GM19099 (cell line): ENCODE measurements around the gene TCL1B.

Experiments used
- POLR2A ChIP-seq: IDR thresholded peaks from 3 replicates; pipeline ENCODE4 v1.6.1; 2011; ENCODE audit warnings: low read depth; ENCODE audit not compliant: insufficient read length; ENCODE audit errors: extremely low read depth

Gene TCL1B

DNA sequence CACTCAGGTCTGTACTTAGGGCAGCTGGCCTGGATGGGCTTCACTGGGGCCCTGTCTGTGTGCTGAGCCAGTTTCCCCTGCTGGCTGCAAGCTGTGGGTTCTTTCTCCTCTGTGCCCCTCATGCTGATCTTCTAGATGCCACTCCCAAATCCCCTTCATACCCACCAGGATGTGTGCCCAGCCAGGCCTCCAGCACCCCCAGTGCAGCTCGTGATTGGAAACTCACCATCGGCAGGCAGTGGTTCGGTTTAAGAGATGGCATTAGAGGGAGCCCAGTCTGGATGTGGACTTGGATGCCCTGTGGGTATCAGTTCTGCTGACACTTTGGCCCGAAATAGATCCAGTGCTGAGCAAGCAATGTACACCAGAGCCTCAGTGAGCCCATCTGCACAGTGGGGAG lies 5.9 kb downstream of the TCL1B start:
- TF ChIP-seq POLR2A = no peak

DNA sequence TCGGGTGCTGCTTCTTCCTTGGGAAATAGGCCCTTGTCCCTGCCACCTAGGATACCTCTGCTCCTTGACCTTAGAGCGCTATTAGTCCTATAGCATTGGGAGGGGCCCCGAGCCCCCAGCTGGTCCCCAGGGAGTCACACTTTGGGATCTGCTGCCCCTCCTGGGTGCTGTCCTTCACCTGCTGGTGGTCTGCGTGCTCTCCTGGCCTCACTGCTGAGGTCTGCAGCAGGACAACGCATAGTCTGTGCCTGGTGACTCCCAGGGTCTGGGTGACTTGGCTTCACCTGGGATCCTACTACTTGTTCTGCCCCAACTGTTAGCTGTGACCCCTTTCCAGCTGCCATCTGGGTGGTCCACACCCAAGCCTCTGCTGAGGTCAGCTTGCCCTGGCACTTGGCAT lies 8.8 kb downstream of the TCL1B start:
- TF ChIP-seq POLR2A = no peak

DNA sequence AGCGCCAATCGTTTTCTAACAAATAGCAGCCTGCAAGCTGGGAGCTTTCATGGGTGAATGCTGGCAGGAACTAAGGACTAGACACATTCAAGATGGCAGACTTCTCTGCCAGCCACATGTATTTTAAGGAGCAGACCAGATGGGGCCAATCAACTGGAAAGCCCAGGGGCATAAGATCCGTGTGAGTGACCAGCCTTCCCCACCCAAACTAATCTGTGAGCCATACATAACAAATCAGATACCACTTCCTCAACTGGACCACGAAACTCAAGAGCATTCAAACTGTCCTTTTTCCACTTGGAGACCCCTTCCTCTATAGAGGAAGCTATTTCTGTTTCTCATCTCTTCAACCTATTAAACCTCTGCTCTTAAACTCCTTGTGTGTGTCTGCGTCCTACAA lies 9.7 kb downstream of the TCL1B start:
- TF ChIP-seq POLR2A = no peak

DNA sequence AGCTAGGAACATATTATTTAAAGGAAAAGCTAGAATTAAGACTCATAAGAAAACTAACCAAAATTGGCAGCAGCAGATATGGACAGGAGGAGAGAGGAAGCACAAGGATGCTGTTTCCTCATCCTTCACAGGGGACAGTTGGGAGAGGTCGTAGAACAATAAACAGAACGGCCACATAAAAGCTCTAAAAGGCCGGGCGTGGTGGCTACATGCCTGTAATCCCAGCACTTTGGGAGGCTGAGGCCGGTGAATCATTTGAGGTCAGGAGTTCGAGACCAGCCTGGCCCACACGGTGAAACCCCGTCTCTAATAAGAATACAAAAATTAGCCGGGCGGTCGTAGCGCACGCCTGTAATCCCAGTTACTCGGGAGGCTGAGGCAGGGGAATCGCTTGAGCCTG lies 10.5 kb downstream of the TCL1B start:
- TF ChIP-seq POLR2A = no peak

DNA sequence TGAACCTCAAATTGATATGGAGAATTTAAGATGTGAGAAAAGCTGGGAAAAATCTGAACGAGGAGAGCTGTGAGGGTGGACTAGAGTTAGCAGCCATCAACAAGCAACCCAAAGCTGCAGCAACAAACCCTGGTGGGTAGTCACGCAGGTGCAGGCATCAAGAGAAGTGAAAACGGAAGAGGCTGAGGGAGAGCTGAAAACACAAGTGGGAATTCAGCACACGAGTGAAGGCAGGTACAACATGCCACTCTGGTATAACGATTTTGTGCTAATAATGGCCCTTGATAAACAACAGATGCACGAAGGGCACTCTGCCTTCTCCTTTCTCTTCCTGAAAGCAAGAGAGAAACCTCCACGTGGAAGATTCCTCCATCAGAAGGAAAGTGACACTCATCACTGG lies 11.5 kb downstream of the TCL1B start:
- peak; percentile 37 for TF ChIP-seq POLR2A

GRCh38 chr14:95698287-95698686 lies 12.1 kb downstream of the TCL1B start:
- no peak for TF ChIP-seq POLR2A

GRCh38 chr14:95699412-95699811 lies 13.2 kb downstream of the TCL1B start:
- no peak for TF ChIP-seq POLR2A

DNA sequence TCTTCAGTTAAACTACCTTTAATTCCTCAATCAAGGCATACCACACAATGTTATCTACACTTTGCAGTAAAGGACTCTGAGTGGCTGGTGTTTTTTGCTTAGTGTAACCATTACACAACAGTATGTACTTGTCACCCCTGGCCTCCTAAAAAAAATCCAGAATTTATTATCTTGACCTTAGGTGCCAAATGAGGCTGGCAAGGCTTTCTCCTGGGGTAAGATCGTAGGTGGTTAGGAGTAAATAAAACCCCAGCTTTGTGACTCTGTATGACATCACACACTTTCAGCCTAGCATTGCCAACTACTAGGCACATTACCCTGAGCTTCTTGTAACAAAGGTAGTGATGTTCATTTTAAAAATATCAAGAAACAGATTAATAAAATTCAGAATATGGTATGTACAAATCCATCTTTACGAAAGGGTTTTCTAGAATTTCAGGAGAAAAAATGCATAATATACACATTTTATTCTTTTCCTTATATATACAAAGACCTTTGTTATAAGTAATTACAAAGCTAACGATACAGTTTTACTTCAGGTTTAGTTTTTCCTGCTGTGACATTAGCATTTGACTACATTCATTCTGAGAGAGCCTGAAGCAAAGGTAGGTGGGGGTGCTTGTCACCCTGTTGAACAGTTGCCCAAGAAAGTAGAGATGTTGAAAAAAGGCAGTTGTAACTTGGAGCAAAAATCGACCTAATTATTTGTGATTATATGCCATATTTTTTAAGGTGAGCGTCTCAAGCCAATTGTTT lies 14.2 kb downstream of the TCL1B start:
- no peak for TF ChIP-seq POLR2A

DNA sequence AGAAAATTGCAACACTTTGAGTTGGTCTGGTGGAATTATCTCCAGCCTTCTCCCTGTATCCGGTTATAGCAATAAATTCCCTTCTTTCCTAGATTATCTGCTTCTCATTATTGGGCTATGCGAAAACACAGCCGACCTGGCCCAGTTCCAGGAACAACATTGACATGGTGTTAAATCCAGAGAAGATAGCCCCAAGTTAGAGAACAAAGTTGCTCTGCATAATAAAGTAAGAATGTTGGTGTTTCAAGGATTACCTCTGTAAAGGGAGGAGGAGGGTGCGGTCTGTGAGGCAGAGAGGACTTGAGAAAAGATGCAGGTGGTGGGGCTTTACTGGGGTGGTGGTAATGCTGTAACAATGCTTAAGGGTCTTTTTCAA lies 15.6 kb downstream of the TCL1B start:
- TF ChIP-seq POLR2A = no peak

DNA sequence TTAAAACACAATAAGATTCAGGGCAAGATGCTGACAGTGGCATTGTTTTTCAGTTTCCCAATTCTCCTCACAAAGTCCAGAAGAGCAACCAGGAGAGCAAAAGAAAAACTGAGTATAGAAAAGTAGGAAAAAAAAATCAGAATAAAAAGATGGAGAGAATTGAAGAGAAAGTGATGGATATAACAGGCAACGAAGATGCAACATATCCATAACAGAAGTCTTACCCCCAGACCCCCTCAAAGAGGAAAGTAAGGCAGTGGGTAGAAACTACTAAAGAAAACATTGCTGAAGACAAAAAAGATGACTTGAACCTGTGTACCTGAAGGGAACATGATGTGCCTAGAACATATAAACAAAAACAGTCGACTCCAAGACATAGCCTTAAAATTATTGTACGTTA lies 17.1 kb downstream of the TCL1B start:
- no peak for TF ChIP-seq POLR2A

- TF ChIP-seq POLR2A = no peak
Measured at GRCh38 chr14:95703805-95704204, 17.6 kb downstream of the TCL1B start.

DNA sequence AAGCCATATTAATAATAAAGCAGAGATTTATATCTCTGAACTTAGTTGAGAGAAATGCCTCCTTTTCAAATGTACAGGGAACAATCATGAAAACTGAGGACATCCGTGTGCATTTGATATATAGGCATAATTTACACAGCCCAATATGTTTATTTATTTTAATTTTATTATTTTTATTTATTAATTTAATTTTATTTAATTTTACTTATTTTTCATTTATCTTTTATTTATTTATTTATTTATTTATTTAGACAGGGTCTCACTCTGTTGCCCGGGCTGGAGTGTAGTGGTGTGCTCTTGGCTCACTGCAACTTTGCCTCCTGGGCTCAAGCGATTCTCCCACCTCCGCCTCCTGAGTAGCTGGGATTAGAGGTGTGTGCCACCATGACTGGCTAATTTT lies 19.3 kb downstream of the TCL1B start:
- TF ChIP-seq POLR2A = no peak

DNA sequence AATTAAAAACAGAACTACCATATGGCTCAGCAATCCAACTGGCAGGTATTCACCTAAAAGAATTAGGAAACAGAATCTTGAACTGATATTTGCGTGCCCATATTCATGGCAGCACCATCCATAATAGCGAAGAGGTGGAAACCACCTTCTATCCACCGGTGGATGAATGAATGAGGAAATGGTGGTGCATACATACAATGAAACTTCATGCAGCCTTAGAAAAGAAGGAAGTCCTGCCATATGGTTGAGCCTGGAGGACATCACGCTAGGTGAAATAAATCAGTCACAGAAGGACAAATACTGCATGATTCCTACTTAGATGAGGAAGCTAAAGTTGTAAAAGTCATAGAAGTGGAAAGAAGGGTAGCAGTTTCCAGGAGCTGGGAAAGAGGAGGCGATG lies 21.1 kb downstream of the TCL1B start:
- TF ChIP-seq POLR2A = no peak

DNA sequence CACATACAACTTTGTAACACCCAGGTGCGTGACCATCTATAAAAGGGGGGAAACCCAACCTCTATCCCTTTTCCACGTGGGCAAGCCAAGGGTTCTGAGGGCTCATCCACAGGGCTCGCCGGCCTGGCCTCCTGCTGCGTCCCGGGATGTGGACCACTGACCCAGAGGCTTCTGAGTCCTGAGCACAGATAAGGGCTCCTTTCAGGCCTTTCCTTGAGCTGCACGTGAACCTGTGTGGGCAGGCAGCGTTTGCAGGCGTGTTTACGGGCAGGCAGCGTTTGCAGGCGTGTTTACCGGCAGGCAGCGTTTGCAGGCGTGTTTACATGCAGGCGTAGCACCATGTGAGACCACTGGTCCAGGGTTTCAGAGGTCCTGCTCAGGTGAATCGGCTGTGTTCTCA lies 23.9 kb downstream of the TCL1B start:
- TF ChIP-seq POLR2A = no peak

DNA sequence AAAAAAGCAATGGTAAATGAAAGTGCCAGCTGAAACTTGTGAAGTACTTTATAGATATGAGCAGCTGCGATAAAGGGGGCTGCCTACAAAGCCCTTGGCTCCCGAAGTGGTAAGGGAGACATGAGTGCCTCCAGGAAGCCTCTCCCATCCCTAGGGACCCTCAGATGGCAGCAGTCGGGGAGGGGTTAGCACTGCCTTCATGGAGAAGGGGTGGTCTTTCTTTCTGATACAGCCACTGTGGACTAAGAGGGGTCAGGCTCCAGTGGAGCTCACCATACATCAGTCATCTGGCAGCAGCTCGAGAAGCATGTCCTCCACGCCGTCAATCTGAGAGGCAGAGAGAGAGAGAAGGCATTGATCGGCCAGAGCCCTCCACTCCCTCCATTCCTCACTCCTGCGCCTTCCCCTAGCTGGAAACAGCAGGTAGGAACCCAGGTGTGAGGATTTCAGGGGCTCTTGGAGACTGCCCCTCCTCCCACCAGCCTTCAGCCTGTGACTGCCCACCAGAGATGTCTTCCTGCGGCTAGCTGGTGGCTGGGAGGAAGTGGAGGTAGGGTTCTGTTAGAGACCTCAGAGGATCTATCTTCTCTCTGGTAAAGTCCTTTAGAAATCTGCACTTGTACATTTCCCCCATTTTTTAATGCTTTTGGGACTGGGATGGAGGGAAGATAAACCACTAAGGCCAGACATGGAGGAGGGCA lies 25.4 kb downstream of the TCL1B start:
- TF ChIP-seq POLR2A = no peak

DNA sequence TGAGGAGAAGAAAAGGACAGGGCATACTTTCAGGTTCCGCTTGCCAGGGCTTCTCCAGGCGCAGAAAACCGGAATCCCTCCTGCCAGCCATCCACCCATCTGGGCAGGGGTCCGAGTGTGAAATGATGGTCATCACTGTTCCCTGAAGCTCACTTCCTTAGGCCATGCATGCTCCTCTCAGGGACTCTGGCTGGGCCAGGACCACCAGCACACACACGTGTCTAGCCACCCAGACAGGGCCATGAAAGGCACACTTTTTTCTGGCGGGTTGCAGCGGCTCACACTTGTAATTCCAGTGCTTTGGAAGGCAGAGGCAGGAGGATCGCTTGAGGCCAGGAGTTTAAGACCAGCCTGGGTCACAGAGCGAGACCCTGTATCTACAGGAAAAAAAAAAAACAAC lies 26.2 kb downstream of the TCL1B start:
- TF ChIP-seq POLR2A = no peak

DNA sequence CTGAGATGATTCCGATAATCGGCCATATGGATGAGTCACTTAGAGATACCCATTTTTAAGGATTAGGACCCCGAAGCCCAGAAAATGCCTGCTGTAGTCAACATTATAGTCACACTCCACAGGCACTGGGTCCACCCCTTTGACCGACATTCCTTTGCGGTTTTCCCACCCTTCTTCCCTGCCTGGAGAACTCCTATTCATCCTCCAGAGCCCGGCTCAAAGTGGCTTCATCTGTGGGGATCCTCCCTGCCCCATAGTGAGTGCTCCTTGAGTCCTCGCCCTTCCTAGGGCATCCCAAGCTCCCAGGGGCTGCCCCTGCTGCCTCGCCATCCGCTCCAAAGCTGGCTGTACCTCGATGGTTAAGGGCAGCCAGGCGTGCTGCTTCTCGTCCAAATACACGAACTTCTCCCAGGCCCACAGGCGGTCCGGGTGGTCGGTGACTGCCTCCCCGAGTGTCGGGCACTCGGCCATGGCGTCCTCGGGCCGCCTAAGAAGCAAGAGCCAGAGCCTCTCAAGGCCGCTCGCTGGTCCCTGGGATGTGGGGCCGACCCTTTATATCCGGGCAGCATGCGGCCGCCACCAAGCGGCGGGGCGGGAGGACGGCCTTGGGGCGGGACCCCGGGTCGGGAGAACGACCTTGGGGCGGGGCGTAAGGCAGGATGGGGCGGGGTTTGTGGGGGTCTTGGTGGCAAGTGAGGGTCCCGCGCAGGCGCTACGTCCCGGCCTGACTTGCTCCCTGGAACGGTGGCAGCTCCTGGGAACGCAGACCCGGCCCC lies 27.6 kb downstream of the TCL1B start, which contains the start of gene TCL1A:
TCL1A (minus strand) TSS at position 530 of the 776 bp plus-strand sequence; CDS start at position 471, 59 bp downstream.
- TF ChIP-seq POLR2A = peak; percentile 99
